GM08714 (cell line): ENCODE results near the gene SERPINH1.
A peak's percentile ranks its signal among the peaks of the same experiment; 100 is the strongest.
"Not testable (repeated sequence)": the region's sequence is repeated elsewhere in the genome, so short reads cannot be mapped to it uniquely, and the experiment has no call there.

Experiments
- H3K4me3 ChIP-seq: fragments of 200-500 bp; sonication (Bioruptor generic); 2 replicates; pipeline ENCODE4 v1.5.1; 2014; ENCODE audit warnings: mild to moderate bottlenecking, low read length, inconsistent platforms
- ZNF274 ChIP-seq: IDR thresholded peaks from 2 replicates; pipeline ENCODE4 v1.6.1; 2012; ENCODE audit warnings: mild to moderate bottlenecking, low read depth, low read length

Gene SERPINH1

GRCh38 chr11:75583718-75584658 is 21.9 kb downstream of the SERPINH1 start:
- TF ChIP-seq ZNF274, result no peak
- H3K4me3 ChIP-seq, result peak overlapping the region; percentile 51; the same call in 1 of the 2 replicates

DNA sequence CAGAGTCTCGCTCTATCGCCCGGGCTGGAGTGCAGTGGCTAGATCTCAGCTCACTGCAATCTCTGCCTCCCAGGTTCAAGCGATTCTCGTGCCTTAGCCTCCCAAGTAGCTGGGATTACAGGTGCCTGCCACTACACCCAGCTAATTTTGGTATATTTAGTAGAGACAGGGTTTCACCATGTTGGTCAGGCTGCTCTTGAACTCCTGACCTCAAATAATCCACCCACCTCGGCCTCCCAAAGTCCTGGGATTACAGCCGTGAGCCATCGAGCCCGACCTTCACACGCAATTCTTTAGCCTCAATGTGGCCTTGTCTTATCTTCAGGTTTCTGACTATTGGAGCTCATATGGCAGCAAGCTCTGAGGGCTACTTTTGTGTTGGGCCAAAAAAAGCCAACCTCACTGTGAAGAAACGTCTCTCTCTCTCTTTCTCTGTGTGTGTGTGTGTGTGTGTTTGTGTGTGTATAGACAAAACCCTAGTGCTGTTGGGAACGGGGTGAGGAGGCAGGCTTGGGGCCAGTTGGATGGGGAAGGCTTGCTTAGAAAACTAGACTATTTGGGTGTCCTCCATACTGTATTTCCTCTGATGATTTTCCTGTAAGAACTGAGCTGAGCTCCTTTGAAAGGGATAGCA is 22.7 kb downstream of the SERPINH1 start:
- H3K4me3 ChIP-seq, result not testable (repeated sequence)

- no peak overlapping the region for H3K4me3 ChIP-seq
- TF ChIP-seq ZNF274, result no peak
These were observed 23.2 kb downstream of the SERPINH1 start for GRCh38 chr11:75585293-75585670.

DNA sequence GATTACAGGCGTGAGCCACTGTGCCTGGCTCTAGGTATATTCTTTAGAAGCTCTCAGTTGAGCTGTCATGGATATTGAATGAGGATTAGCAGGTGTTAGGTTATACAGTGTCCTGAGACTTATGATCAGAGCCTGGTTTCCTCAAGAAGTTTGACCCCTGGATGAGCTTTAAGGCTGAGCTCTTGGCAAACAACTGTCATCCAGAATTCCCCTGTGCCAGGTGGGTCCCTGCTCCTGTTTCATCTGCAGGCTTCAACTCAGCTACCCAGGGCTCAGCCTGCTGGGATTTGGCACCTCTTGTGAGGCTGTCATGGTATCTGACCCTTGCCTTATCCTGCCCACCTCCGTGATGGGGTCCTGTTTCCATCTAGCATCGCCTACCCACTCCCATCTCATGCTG is 24.3 kb downstream of the SERPINH1 start:
- no peak overlapping the region for H3K4me3 ChIP-seq
- TF ChIP-seq ZNF274, result no peak

- no peak for TF ChIP-seq ZNF274
- H3K4me3 ChIP-seq, result no peak overlapping the region
These were observed 26.0 kb downstream of the SERPINH1 start for GRCh38 chr11:75588051-75588481.

DNA sequence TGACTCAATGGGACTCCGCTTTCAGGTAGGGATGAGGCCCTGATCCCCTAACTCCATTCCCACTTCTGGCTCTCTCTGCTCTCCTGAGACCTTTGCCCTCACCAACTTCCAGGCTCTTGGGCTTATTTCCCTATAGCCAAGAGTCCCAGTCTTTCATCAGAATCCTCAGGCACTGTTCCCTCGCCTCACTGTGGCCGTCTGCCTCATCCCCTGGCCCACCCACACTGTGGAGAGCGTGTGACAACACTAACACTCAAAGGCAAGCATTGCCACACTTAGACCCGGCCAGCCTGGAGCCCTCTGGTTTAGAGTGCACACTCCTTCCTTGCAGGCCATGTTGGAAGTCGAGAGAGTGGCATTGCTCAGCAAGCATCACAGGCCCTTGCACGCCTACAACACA is 27.0 kb downstream of the SERPINH1 start:
- H3K4me3 ChIP-seq, result no peak overlapping the region
- TF ChIP-seq ZNF274, result no peak

- TF ChIP-seq ZNF274, result no peak
- no peak overlapping the region for H3K4me3 ChIP-seq
These were observed 27.9 kb downstream of the SERPINH1 start for GRCh38 chr11:75589933-75590332.

DNA sequence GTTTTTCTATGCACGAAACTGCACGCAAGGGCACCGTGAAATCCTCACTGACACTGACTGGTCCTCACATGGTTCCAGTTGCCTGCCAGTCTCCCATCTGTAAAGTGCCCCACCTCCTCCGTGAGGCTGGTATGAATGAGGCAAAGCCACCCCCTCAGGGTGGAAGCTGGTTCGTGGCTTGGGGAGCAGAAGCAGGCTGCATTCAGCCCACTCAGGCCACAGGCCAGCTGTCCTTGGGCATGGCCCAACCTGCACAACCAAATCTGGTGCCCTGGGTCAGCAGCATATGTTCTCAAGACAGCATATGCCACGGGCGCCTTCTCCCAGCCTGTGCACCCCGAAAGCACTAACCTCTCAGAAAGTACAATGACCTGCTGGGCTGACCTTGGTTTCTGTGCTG is 29.3 kb downstream of the SERPINH1 start:
- TF ChIP-seq ZNF274, result no peak
- no peak overlapping the region for H3K4me3 ChIP-seq

DNA sequence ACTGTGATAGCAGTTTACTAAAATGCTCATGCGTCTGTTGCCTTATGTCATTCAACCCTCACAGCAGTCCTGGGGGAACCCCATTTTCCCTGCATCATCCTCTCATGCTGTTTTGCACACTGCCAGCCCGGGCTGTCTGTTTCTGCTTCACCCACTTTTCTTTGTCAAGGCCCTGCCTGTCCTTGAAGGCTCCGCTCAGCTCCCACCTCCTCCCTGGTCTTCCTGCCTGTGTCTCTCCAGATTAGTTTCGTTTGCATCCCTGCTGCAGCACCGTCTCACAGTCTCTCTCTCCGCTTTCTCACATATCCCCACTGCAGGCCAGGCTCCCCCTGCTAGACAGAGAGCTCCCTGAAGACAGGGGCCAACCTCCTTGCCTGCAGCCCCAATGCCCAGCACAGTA is 29.9 kb downstream of the SERPINH1 start:
- H3K4me3 ChIP-seq, result no peak overlapping the region
- TF ChIP-seq ZNF274, result no peak

GRCh38 chr11:75592715-75593114 is 30.7 kb downstream of the SERPINH1 start:
- H3K4me3 ChIP-seq, result no peak overlapping the region
- TF ChIP-seq ZNF274, result no peak

DNA sequence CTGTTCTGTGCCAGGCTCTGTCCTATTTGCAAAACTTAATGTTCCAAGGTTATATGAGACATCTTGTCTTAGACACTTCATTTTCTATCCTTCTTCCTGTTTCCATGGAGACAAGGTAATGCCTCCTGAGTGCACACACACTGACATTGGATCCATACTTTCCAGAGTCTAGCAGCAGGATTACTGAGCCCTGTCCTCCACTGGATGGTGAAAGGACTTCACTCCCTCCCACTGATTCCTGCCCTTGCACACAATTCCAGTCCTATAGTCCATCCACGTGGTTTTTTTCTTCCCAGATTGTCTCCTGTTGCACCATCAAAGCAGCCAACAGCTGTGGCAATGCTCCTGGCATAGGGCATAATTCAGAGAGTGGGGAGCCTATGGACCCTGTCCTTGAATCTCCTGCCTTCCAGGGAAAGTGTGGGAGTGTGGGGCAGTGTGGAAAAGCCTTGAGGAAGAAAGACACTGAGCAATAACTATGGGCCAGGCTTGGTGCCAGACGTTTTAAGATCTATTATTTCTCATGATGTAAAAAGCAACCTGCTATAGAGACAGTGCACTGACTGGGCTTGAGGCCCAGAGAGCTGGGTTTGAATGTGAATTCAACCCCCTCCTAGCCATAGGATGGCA is 31.3 kb downstream of the SERPINH1 start:
- no peak overlapping the region for H3K4me3 ChIP-seq
- no peak for TF ChIP-seq ZNF274

- no peak overlapping the region for H3K4me3 ChIP-seq
- no peak for TF ChIP-seq ZNF274
These were observed 32.2 kb downstream of the SERPINH1 start for GRCh38 chr11:75594211-75594610.

GRCh38 chr11:75595429-75595828 is 33.4 kb downstream of the SERPINH1 start:
- no peak overlapping the region for H3K4me3 ChIP-seq
- no peak for TF ChIP-seq ZNF274

DNA sequence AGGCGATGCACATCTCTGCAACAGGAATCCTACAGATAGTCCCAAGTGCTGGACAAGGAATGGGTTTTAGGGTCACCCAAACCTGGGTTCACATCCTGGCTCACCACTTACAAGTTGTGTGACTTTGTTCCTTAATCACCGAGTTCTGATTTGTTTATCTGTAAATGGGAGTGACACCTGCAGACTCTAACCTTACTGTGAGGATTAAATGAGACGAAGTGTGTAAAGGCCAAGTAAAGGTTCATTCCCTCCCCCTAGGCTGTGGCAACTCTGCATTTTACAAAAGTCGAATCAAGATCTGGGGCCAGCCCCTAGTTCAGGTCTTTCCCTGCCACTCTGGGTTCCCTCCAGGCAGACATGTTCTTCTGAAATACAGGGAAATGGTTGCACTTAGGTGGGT is 34.9 kb downstream of the SERPINH1 start:
- TF ChIP-seq ZNF274, result no peak
- no peak overlapping the region for H3K4me3 ChIP-seq

GRCh38 chr11:75597636-75598035 is 35.6 kb downstream of the SERPINH1 start:
- TF ChIP-seq ZNF274, result no peak
- no peak overlapping the region for H3K4me3 ChIP-seq
